GM21576 (cell line): ENCODE measurements around the gene CLCN4.

Experiments
- ATAC-seq: cut with Tn5 transposase; IDR thresholded peaks from one replicate; pipeline ENCODE4 v1.9.1; 2021; ENCODE audit warnings: mild to moderate bottlenecking, moderate library complexity; ENCODE audit not compliant: unreplicated experiment

Gene CLCN4

DNA sequence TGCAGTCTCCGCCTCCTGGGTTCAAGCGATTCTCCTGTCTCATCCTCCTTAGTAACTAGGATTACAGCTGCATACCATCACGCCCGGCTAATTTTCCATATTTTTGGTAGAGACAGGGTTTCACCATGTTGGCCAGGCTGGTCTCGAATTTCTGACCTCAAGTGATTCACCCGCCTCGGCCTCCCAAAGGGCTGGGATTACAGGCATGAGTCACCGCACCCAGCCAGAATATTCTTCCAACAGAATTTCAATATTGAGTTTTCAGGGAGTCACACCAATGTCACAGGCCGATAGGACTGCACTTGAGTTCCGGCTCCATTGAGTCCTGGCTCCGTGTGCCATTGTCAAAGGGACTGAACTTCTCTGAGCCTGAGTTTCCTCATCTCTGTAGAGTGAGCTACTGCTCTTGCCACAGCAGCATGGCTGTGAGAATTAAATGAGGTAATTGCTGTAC, 82.9 kb downstream of the CLCN4 start:
- no peak for ATAC-seq

DNA sequence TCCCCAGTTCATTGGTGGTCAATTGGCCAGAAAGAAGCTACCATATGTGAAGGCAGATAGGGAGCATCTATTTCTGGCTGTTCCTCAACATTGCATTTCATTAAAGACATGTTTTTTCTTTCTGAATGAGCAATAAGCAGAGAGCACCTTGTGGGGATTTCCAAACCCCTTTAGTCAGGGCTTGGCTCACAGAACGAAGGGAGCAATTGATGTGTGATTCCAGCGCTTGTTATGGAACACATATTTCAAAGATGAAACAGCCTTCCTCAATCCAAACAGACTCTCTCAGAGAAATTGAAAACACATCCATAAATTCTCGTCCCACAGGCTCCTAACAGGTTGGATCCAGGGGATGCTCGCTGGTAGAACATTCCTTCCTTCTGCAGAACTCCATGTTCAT, 84.1 kb downstream of the CLCN4 start:
- ATAC-seq = no peak

- ATAC-seq = no peak
Observed at GRCh38 chrX:10242026-10242425, 85.3 kb downstream of the CLCN4 start.

GRCh38 chrX:10243106-10243505, 86.3 kb downstream of the CLCN4 start:
- ATAC-seq = no peak

DNA sequence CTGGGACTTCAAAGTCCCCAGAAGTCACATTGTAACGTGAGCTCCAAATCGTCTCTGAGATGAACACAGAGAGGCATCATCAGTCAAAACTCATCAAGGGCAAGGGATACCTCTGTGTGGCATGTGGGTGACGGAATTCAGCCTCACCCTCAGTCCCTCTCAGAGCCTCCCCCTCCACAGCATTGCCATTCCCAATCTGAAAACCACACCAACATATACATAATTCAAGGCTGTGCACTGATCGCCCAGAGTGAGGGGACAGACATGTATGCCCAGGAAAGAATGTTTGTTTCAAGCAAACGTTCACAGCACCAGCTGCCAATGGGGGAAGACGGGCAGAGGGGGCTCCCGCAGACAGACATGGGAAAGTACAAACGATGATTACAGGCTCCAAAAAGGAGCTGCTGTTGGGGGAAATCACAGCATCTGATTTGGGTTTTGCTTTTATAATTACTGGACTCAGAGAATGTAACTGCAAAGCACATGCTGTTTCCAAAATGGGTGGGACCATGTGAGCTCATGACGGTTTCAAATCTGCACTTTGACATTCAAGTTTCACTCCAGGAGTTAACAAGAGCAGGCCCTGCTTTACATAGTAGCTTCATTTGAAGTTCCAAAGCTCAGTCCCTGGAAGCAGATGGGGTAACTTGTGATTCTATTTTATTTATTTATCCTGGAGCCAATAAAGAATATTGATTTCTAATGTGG, 88.3 kb downstream of the CLCN4 start:
- no peak for ATAC-seq

GRCh38 chrX:10245886-10246285, 89.1 kb downstream of the CLCN4 start:
- ATAC-seq = no peak

- ATAC-seq = no peak
Observed at GRCh38 chrX:10246297-10246696, 89.5 kb downstream of the CLCN4 start.

GRCh38 chrX:10246846-10247245, 90.1 kb downstream of the CLCN4 start:
- no peak for ATAC-seq

- ATAC-seq = no peak
Observed at GRCh38 chrX:10254739-10255138, 98.0 kb downstream of the CLCN4 start.

DNA sequence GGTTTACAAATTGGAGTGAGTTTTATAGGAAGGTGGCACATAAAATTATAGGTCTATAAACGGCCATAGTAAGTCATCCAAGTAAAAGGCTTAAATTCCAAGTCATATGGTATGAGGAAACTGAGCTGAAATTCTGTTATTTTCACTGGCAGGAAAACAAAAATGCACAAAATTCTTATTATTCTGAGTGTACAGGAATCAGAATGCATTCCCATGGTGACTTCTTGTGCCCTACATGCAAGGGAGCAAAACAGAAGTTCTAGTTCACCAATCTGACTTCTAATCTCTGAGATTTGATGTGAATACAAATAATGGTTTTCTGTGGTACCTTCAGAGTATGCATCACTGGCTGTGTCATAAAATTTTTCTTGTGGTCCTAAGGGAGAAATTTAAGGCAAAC, 102.9 kb downstream of the CLCN4 start:
- ATAC-seq = no peak

- no peak for ATAC-seq
Observed at GRCh38 chrX:10265775-10266174, 109.0 kb downstream of the CLCN4 start.

DNA sequence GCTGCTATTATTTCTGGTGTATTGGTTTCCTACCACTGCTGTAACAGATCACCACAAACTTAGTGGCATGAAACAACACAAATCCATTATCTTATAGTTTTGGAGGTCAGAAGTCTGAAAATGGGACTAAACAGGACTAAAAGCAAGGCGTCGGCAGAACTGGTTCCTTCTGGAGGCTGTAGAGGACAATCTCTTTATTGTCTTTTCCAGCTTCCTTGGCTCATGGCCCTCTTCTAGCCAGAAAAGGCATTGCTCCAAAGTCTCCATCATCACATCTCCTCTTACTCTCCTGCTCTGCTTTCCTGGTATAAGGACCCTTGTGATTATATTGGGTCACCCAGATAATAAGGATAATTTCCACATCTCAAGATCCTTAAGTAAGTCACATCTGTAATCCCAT, 121.9 kb downstream of the CLCN4 start:
- ATAC-seq = no peak

- no peak for ATAC-seq
Observed at GRCh38 chrX:10280071-10280470, 123.3 kb downstream of the CLCN4 start.

- no peak for ATAC-seq
Observed at GRCh38 chrX:10282490-10282889, 125.7 kb downstream of the CLCN4 start.

- ATAC-seq = no peak
Observed at GRCh38 chrX:10286195-10286594, 129.4 kb downstream of the CLCN4 start.
